T-cell (primary cell): ENCODE results near the gene GLCE. TPM values are rescaled to one million over a fixed set of nuclear protein-coding genes. Genes with fewer than 3 reads are reported as not detected.
"Not testable (repeated sequence)": the region's sequence is repeated elsewhere in the genome, so short reads cannot be mapped to it uniquely, and the experiment has no call there.

Source experiments
- ATAC-seq, 4 experiments: fragments of 200-7000 bp in 3 of 4; fragments of 150-1000 bp in 1 of 4; cut with Tn5 transposase; replicated peaks in 1 of 4; 1 replicate in 3 of 4; 2 replicates in 1 of 4; pipeline ENCODE4 v1.10.0; 2021; ENCODE audit warnings: moderate library complexity in 3 of 4, mild to moderate bottlenecking in 2 of 4, moderate number of reproducible peaks in 1 of 4
- CTCF ChIA-PET, 2 donors: fragments of 300-600 bp; sonication (Branson Sonifier 250); formaldehyde crosslinking; loops; one replicate each; lab custom pipeline; 2022; ENCODE audit warnings: antibody characterized with exemption in 2 of 2; lab: Charles Lee
- POLR2A ChIA-PET, 2 donors: fragments of 300-600 bp; sonication (Branson Sonifier 250); formaldehyde crosslinking; loops; one replicate each; lab custom pipeline; 2022; ENCODE audit warnings: antibody characterized with exemption in 2 of 2; lab: Charles Lee
- DNase-seq, 35 experiments: peaks; one replicate each; pipeline versions ENCODE4 v3.0.0 to v3.0.0-alpha.2; 2013 to 2023
- H3K27ac ChIP-seq: one replicate; pipeline ENCODE4 v1.5.1; 2013; ENCODE audit warnings: low read length
- H3K27me3 ChIP-seq, 2 experiments: replicated peaks in 1 of 2; 1 replicate in 1 of 2; 2 replicates in 1 of 2; pipeline versions ENCODE4 v1.6.1 to v1.7.0; 2013; ENCODE audit warnings: low read length in 1 of 2, mixed read lengths in 1 of 2; ENCODE audit not compliant: control insufficient read depth in 2 of 2, insufficient read depth in 2 of 2; ENCODE audit errors: extremely low read depth in 1 of 2
- H3K36me3 ChIP-seq, 2 donors: 1 replicate in 1 of 2; 2 replicates in 1 of 2; pipeline versions ENCODE4 v1.6.1 to v1.7.0; 2013; ENCODE audit warnings: low read length in 1 of 2; ENCODE audit not compliant: control insufficient read depth in 2 of 2, insufficient read depth in 1 of 2; ENCODE audit errors: extremely low read depth in 1 of 2
- H3K4me1 ChIP-seq, 2 experiments: 1 replicate in 1 of 2; 2 replicates in 1 of 2; pipeline versions ENCODE4 v1.6.1 to v1.7.0; 2013; ENCODE audit warnings: low read length in 2 of 2, mixed read lengths in 1 of 2; ENCODE audit not compliant: insufficient read depth in 2 of 2, control insufficient read depth in 1 of 2; ENCODE audit errors: extremely low read depth in 1 of 2
- H3K4me3 ChIP-seq, 2 donors: 1 replicate in 1 of 2; 2 replicates in 1 of 2; pipeline versions ENCODE4 v1.5.1 to v1.7.0; 2013; ENCODE audit warnings: mild to moderate bottlenecking in 2 of 2, low read length in 1 of 2, moderate library complexity in 1 of 2; ENCODE audit not compliant: control insufficient read depth in 1 of 2; ENCODE audit errors: extremely low read depth in 1 of 2
- H3K9me3 ChIP-seq: 2 replicates; pipeline ENCODE4 v1.7.0; 2013
- H3K27ac Mint-ChIP-seq, 2 donors: one replicate each; pipeline ENCODE4 v1.8.0; 2020 to 2021; ENCODE audit warnings: mild to moderate bottlenecking in 2 of 2, mixed read lengths in 2 of 2
- H3K27me3 Mint-ChIP-seq, 2 donors: one replicate each; pipeline ENCODE4 v1.8.0; 2021 to 2022; ENCODE audit warnings: mixed read lengths in 2 of 2
- H3K36me3 Mint-ChIP-seq: one replicate; pipeline ENCODE4 v1.8.0; 2021; ENCODE audit warnings: mixed read lengths
- H3K4me1 Mint-ChIP-seq, 3 donors: one replicate each; pipeline ENCODE4 v1.8.0; 2020 to 2022; ENCODE audit warnings: mixed read lengths in 3 of 3, mild to moderate bottlenecking in 1 of 3
- H3K4me3 Mint-ChIP-seq, 3 donors: one replicate each; pipeline ENCODE4 v1.8.0; 2020 to 2022; ENCODE audit warnings: mild to moderate bottlenecking in 3 of 3, mixed read lengths in 3 of 3, moderate library complexity in 3 of 3
- H3K9me3 Mint-ChIP-seq, 3 donors: one replicate each; pipeline ENCODE4 v1.8.0; 2020 to 2022; ENCODE audit warnings: mixed read lengths in 3 of 3
- WGBS: methylation state at CpG from one replicate; pipeline ENCODE4 v1.1.5; 2013; ENCODE audit warnings: missing lambda C conversion rate; ENCODE audit not compliant: insufficient coverage; 5-methylcytosine and 5-hydroxymethylcytosine counted together
- total RNA-seq, 35 experiments: library from RNA in 6 of 35; stranded (reverse) in 6 of 35; fragments of 120-200 nt in 1 of 35; gene quantifications; one replicate each; pipeline versions ENCODE4 v1.2.1 to v1.2.4 and lab custom pipeline; 2013 to 2026

GLCE gene
- total RNA-seq, 5 donors from 2014 or later (not counting 1 experiment from before 2014, with no cell fraction given): 5.1 to 6.6 (median 5.5) TPM

GRCh38 chr15:69298354-69298696 is 137.9 kb downstream of the GLCE start:
- Mint-ChIP-seq H3K9me3 (no peaks in the 10 kb centered on the region), H3K4me3 (peak overlapping the region in 1 of 3 donors; percentile 45), H3K36me3 (no peaks in the 10 kb centered on the region), H3K27me3 (peaks cover 57 to 66% of the 10 kb centered on the region in 2 donors), H3K27ac (no peak overlapping the region), H3K4me1 (peaks cover 3 to 9% (median 8%) of the 10 kb centered on the region in 3 donors)
- DNase-seq: no peak
- Histone ChIP-seq H3K36me3 (no peaks in the 10 kb centered on the region), H3K27ac (no peak overlapping the region), H3K9me3 (no peaks in the 10 kb centered on the region), H3K4me3 (peak overlapping the region in 1 of 2 donors; percentile 27), H3K4me1 (peaks cover 0 to 8% of the 10 kb centered on the region in 2 experiments), H3K27me3 (peaks cover 8 to 54% of the 10 kb centered on the region in 2 experiments)
- ChIA-PET CTCF (no interaction called here), POLR2A (no interaction called here)
- ATAC-seq: no peak
- 84% methylated on average over 13 of the region's 15 CpGs for WGBS

- H3K4me1 Mint-ChIP-seq: peaks cover 3 to 9% (median 8%) of the 10 kb centered on the region in 3 donors
- POLR2A ChIA-PET: no interaction called here
- WGBS: under 1% methylated on average over 61 of the region's 74 CpGs
- Histone ChIP-seq H3K9me3 (no peaks in the 10 kb centered on the region), H3K4me1 (peaks cover 0 to 8% of the 10 kb centered on the region in 2 experiments), H3K27ac (no peak within 1 kb of the TSS), H3K4me3 (peak within 1 kb of the TSS in 1 of 2 donors; percentile 27), H3K27me3 (peaks cover 8 to 56% of the 10 kb centered on the region in 2 experiments), H3K36me3 (no peaks in the 10 kb centered on the region)
- H3K36me3 Mint-ChIP-seq: no peaks in the 10 kb centered on the region
- H3K27me3 Mint-ChIP-seq: peaks cover 58 to 68% of the 10 kb centered on the region in 2 donors
- CTCF ChIA-PET: no interaction called here
- peak within 1 kb of the TSS; percentile 31 to 67 (median 50) for H3K4me3 Mint-ChIP-seq
- DNase-seq (peak in 2 of 35 experiments; percentile 4 to 8), ATAC-seq (peak; percentile 31 to 59 (median 37))
- H3K27ac Mint-ChIP-seq: no peak within 1 kb of the TSS
- no peaks in the 10 kb centered on the region for H3K9me3 Mint-ChIP-seq
These were observed 138.4 kb downstream of the GLCE start, which contains the start of gene PAQR5 for GRCh38 chr15:69298697-69299441. Gene PAQR5 (plus strand): TSS chr15:69298912. CDS start chr15:69360081, 61,169 bp downstream.

- Histone ChIP-seq H3K4me1 (peaks cover 0 to 8% of the 10 kb centered on the region in 2 experiments), H3K4me3 (no peak overlapping the region), H3K27me3 (peaks cover 8 to 53% of the 10 kb centered on the region in 2 experiments), H3K36me3 (no peaks in the 10 kb centered on the region), H3K9me3 (no peaks in the 10 kb centered on the region), H3K27ac (no peak overlapping the region)
- 15% methylated on average over 7 of the region's 16 CpGs for WGBS
- Mint-ChIP-seq H3K27ac (no peak overlapping the region), H3K36me3 (no peaks in the 10 kb centered on the region), H3K4me1 (peaks cover 3 to 9% (median 8%) of the 10 kb centered on the region in 3 donors), H3K4me3 (peak overlapping the region in 1 of 3 donors; percentile 50), H3K27me3 (peaks cover 60 to 68% of the 10 kb centered on the region in 2 donors), H3K9me3 (no peaks in the 10 kb centered on the region)
- ChIA-PET CTCF (no interaction called here), POLR2A (no interaction called here)
- DNase-seq (no peak), ATAC-seq (no peak)
These were observed 139.0 kb downstream of the GLCE start for GRCh38 chr15:69299451-69299886.

- H3K27me3 ChIP-seq: peaks cover 8 to 55% of the 10 kb centered on the region in 2 experiments
- no peaks in the 10 kb centered on the region for H3K36me3 Mint-ChIP-seq
- no peaks in the 10 kb centered on the region for H3K36me3 ChIP-seq
- WGBS: 87% methylated on average over 7 of the region's 9 CpGs
- H3K27me3 Mint-ChIP-seq: peaks cover 64 to 67% of the 10 kb centered on the region in 2 donors
- peaks cover 0 to 8% of the 10 kb centered on the region in 2 experiments for H3K4me1 ChIP-seq
- no peaks in the 10 kb centered on the region for H3K9me3 Mint-ChIP-seq
- no peak for ATAC-seq
- H3K9me3 ChIP-seq: no peaks in the 10 kb centered on the region
- H3K4me1 Mint-ChIP-seq: peaks cover 3 to 9% (median 8%) of the 10 kb centered on the region in 3 donors
- no peak for DNase-seq
- POLR2A ChIA-PET: no interaction called here
- no peak overlapping the region for H3K27ac ChIP-seq
- H3K4me3 ChIP-seq: no peak overlapping the region
- peak overlapping the region in 1 of 3 donors; percentile 50 for H3K4me3 Mint-ChIP-seq
- CTCF ChIA-PET: no interaction called here
- H3K27ac Mint-ChIP-seq: no peak overlapping the region
These were observed 139.6 kb downstream of the GLCE start for GRCh38 chr15:69299943-69300588.

GRCh38 chr15:69301101-69301500 is 140.7 kb downstream of the GLCE start:
- H3K4me1 ChIP-seq, H3K9me3 ChIP-seq, H3K4me1 Mint-ChIP-seq, ATAC-seq, H3K36me3 ChIP-seq, CTCF ChIA-PET, H3K4me3 ChIP-seq, H3K27ac Mint-ChIP-seq, H3K27ac ChIP-seq, H3K36me3 Mint-ChIP-seq, POLR2A ChIA-PET, DNase-seq, H3K9me3 Mint-ChIP-seq: not testable (repeated sequence)
- H3K4me3 Mint-ChIP-seq: peak overlapping the region in 1 of 3 donors; percentile 22
- peaks cover 8 to 55% of the 10 kb centered on the region in 2 experiments for H3K27me3 ChIP-seq
- peaks cover 59 to 63% of the 10 kb centered on the region in 2 donors for H3K27me3 Mint-ChIP-seq
- 59% methylated on average over 3 of the region's 8 CpGs for WGBS

GRCh38 chr15:69302087-69302486 is 141.7 kb downstream of the GLCE start:
- WGBS: no CpG with 5 or more reads among the region's 6 CpGs
- H3K4me1 Mint-ChIP-seq, POLR2A ChIA-PET, CTCF ChIA-PET, H3K36me3 Mint-ChIP-seq, H3K27ac Mint-ChIP-seq, H3K4me3 ChIP-seq, H3K9me3 Mint-ChIP-seq, ATAC-seq, H3K4me3 Mint-ChIP-seq, H3K36me3 ChIP-seq, DNase-seq, H3K4me1 ChIP-seq, H3K9me3 ChIP-seq, H3K27ac ChIP-seq: not testable (repeated sequence)
- H3K27me3 ChIP-seq: peaks cover 8 to 50% of the 10 kb centered on the region in 2 experiments
- H3K27me3 Mint-ChIP-seq: peaks cover 53 to 57% of the 10 kb centered on the region in 2 donors
